Measurements from ENCODE around the gene TRPM2.
A peak's percentile ranks its signal among the peaks of the same experiment; 100 is the strongest.

TRPM2 gene

DNA sequence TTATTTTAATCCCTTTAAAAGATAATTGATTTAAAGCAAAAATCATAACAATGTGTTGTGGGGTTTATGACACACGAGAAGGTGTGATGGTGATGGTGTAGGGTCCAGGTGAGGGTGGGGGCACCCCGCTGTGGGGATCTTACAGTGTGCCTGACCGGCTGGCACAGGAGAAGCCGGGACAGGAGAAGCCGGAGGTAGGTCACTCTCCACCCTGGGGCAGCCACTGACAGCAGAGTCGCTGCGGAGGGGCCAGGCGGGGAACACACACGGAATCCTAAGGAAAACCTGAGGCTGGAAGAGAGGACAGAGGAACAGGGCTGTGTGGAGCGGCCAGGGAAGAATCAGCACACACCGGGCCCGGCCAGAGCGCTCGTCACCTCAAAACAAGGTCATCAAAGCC lies 97.6 kb downstream of the TRPM2 start:
- no peak for DNase-seq

DNA sequence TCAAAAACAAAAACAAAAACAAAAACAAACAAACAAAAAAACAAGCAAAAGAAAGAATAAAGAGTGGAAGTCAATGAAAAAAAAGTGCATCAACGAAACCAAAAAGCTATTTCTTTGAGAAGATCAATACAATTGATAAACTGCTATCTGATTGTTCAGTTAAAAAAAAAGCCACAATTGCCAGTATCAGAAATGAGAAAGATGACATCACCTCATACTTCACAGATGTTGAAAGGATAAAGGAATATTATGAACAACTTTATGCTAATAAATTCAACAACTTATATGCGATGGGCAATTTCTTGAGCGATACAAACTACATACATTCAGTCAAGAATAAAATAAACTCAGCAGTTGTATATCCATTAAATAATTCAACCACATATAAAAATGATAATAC lies 99.7 kb downstream of the TRPM2 start:
- no peak for DNase-seq

DNA sequence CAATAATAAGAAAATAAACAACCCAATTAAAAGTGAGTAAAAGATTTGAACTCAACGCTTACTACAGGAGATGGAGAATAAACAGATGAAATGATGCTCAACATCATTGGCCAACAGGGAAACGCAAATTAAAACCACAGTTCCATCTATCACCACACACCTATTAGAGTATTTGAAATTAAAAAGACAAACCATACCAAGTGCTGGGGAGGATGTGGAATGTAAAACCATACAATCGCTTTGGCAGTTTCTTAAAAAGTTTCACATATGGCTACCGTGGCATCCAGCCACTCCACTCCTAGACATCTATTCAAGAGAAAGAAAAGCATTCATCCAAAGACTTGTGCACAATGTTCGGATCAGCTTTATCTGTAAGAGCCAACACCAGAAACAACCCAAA lies 100.6 kb downstream of the TRPM2 start:
- DNase-seq = no peak

DNA sequence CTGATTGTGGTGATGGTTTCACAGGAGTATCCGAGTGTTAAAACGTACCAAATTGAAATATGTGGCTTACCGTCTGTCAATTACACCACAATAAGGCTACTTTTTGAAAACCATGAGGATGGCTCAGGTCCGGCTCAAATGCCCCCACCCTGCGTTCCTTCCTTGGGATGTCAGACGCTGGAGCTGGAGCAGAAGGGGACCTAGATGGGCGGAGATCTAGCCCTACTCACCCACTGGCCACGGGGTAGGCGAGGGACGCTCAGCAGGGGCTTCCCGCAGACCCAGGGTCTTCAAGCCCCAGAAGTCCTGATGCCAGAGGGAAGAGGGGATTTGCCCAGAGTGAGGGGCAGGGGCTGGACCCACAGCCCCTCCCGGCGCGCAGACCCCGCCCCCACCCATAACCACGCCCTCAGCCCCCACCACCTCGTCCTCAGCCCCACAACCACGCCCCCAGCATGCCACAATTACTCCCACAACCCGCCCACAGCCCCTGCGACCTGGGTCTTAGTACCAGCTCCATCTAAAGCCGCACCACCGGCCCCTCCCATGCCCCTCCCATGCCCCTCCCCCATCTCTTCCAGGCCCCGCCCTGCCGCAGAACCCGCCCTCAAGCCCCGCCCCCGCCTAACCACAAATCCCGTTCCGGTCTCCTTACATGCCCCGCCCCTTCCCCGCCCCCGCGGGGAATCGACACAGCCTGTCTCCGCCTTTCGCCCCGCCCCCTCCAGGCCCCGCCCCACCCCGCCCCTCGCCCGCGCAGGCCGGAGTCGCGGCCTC lies 101.5 kb downstream of the TRPM2 start, which contains the start of gene LRRC3:
TSS of gene LRRC3 (plus strand) at position 764 of the 777 bp plus-strand sequence. CDS start 1,135 bp downstream, outside the sequence.
- peak; percentile 43 to 67 for DNase-seq

DNA sequence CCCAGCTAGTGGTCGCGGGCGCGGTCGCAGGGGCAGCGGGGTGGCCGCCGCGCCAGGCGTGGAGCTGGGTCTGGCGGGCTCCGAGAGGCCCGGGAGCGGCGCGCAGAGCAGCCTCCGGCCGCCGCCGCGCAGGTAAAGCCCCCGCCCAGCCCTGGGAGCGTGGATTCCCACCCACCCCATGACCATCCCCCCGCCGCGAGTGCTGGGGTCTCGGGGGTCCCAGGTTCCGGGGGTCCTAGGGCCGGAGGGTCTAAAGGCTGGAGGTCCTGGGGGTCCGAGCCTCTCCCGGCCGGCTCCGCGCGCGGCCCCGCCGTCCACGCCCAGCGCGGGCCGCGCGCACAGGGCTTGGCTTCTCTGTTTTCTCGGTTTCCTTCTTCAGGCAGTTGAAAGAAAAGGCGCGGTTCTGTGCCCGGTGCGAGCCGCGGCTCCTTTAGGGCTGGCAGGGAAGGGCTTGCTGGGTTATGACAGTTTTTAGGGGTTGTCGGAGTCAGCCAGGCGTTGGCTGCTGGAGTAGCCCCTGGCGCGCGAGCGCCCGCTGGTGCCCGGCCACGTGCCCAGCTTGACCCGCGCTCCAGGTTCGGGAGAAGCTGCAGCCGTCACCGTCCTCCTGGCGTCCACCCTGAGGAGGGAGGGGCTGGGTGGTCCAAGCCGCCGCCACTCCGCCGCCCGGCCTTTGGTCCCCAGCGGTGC lies 102.2 kb downstream of the TRPM2 start:
- DNase-seq = peak; percentile 14 to 47

DNA sequence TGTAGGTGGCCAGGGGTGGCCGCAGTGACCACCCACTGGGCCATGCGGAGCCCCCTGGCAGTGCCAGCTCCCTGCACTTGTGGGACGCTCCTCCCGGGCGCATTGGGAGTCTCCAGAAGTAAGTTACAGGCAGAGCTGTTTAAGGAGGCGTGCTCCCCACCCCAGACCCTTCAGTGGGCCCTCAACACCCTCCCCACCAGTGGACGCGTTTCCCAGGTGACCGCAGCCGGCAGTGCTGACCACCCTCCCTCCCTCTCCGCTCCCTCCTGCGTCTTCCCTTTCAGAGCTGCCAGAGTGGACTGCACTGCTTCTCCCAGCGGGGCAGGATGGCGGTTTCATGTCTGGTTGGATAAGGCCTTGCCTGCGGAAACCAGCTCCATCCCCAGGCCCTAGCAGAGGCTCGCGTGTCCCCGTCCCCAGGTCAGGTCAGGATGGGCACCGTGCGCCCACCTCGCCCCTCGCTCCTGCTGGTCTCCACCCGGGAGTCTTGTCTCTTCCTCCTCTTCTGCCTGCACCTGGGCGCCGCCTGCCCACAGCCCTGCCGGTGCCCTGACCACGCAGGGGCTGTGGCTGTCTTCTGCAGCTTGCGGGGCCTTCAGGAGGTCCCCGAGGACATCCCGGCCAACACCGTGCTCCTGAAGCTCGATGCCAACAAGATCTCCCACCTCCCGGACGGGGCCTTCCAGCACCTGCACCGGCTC lies 102.9 kb downstream of the TRPM2 start:
- no peak for DNase-seq

DNA sequence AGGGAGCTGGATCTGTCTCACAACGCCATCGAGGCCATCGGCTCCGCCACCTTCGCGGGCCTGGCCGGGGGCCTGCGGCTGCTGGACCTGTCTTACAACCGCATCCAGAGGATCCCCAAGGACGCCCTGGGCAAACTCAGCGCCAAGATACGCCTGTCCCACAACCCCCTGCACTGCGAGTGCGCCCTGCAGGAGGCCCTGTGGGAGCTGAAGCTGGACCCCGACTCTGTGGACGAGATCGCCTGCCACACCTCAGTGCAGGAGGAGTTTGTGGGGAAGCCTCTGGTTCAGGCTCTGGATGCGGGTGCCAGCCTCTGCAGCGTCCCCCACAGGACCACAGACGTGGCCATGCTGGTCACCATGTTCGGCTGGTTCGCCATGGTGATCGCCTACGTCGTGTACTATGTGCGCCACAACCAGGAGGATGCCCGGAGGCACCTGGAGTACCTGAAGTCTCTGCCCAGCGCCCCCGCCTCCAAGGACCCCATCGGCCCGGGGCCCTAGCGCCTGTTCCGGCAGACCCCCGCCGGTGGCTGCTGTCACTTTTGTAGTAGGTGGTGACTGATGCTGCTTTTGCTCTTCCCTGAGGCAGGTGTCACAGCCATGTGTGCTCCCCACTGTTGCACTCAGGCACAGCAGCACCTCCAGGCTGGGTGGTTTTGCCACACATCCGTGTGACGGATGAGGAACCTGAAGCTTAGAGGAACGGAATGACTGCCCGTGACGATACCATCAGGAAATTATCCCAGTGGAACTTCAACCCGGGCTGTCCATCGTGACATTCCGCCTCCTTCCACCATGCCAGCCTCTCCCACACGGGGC lies 103.7 kb downstream of the TRPM2 start:
- no peak for DNase-seq

DNA sequence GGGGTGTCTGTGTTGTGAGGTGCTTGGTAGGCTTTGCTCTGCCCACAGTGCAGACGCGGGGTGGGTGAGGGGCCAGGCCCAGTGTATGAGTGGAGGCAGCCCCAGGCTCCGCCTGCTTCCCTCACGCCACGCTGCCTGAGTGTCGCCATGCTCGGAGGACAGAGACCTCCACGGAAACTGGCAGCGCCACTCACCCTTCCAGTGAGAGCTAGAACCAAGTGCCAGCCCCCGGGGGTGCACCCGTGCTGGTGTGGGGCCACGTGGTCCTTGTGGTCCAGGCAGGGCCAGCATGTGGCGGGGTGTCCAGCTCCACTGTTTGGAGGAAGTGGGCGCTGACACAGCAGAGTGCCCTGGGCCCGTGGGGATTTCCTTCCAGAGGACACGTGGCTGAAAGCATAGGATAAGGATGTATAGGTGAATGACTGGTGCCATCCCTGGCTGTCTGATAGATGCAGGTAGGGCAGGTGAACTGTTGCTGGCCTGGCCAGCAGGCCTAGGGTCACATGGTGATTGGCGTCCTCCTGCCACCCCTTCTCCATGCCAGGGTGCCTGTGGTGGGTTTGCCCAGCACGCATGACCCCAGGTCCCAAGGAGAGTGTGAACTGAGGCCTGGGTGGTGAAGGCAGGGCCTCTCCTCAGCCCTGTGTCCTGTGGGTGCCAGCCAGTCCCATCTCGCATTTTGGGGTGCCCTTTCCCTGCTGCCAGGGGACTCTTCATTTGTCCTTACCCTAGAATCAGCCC lies 105.7 kb downstream of the TRPM2 start:
- DNase-seq = no peak

DNA sequence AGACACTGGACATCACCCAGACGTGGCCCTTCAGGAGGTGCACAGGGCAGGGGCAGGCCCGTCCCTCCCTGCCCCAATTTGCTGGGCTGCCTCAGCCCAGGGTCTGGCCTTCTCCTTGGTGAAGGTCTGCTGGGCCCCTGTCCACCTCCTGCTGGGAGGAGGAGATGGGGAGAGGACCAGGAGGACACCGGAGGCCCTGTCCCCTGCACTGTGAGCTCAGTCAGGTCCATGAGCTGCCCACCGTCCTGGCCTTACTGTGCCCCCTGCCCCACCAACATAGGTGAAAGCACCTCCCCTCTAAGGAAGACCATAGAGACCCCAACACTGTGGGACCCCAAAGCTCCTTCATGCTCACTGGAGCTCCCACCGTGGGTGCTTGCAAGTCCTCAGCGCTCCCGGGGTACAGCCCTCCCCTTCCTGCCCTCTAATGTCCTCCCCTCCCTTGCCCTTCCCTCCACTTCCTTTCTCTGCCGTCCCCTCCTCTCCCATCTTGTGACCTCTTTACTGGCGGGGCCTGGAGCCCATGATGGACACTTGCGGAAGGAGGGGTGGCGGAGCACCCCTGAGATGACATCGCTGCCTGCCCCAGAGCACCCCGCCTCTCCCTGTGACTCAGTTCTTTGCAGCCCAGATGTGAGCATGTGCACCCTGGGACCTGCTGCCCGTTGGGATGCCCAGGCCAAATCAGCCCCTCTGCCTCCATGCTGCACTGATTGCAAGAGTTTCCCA lies 106.5 kb downstream of the TRPM2 start:
- DNase-seq = no peak

DNA sequence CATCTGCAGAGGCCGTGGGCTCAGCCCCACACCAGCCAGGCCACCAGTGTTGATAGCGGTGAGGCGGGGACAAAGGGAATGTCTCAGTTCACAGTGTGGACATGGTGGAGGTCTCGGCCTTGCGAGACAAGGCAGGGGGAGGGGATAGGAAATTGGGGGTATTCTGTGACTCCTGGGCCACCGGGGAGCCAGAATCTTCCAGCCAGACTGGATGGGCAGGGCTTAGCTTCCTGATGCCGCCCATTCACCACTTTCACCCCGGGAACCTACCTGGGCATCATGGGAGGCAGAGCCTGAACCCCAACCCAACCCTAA lies 107.0 kb downstream of the TRPM2 start:
- no peak for DNase-seq

DNA sequence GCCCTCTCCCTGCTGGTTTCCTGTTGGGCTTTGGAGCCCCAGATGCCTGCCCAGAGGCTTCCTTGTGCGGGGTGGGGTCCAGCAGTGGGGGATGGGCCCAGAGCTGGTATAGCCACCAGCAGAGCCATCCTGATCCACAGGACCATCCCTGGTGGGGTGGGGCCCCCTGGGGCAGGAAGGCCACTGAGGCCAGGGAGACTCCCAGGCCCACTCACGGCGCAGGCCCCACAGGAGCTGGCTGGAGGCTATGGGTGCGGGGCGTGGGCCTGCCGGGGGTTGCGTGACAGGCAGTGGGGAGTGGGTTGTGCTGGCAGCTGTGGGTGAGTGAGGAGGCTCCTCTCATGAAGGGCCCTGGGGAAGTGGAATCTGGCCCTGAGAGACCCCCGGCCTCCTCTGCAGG lies 107.6 kb downstream of the TRPM2 start:
- DNase-seq = no peak

DNA sequence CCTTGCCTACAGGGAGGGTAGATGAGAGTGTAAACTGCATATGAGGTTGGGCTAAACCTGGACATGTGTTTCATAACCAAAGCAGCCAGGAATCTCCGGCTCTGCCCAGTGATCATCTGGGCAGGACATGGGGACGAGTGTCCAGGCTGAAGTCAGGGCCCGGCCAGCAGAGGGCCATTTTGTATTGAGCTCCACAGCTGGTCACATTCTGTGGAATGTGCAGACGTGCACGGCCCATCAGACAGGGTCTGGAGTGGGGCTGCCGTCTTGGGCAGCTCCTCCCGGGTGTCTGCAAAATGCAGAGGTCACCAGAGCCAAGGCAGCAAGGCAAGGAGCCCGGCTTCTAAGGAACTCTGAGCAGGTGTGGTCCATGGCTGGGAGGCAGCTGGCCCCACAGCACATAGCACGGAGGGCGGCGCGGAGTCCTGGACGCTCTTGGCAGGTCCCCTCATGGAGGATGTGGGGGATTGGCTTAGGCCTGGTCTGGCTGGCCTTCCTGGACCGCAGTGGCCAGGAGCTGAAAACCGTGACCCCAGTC lies 108.1 kb downstream of the TRPM2 start:
- no peak for DNase-seq

DNA sequence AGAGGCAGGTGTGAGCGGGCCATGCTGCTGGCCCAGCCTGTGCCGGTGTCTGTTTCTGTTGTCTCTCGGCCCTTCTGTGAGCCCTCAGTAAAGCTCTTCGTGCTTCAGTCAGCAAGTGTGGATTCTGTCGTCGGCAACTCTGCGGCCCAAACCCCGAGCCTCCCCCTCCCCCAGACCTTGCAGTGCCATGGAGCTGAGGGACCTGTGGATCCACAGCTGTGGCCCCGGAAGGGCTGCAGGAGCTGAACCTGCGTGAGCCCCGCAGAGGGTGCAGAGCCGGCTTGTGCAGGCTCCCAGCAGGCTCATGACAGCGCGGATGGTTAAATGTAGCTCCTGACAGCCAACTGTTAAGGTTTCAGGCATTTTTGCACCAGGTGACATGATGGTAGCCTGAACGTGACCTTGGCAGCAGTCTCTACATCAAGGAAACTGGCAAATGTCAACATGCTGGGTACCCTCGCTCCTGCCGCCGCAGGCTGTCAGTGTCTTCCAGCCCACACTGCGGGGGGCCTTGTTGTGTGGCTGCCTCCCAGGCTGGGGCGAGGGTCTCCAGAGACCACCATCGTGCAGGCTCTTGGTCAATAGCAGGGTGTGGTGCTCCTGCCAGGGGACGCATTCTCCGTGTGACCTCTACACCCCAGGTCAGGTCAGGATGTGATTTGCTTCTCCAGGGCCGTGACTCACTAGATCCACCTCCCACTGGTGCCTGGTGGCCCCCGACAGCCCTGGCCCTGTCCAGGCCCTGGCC lies 108.8 kb downstream of the TRPM2 start:
- DNase-seq = no peak

DNA sequence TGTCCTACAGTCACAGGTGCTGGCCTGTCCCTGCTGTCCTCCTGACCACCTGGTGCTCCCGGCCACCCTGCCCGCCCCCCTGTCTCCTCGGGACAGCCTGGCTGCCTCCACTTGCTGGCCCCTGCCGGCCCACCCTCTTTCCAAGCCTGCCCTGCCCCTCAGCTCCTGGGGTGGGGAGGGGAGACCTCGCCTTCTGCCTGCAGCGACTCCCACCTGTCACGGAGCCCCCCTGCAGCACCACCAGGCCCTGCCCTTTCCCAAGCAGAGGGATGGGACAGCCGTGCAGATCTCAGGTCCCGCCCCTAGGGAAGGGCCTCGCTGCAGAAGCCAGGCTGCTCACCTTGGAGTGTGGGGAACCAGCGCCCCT lies 109.4 kb downstream of the TRPM2 start:
- no peak for DNase-seq

DNA sequence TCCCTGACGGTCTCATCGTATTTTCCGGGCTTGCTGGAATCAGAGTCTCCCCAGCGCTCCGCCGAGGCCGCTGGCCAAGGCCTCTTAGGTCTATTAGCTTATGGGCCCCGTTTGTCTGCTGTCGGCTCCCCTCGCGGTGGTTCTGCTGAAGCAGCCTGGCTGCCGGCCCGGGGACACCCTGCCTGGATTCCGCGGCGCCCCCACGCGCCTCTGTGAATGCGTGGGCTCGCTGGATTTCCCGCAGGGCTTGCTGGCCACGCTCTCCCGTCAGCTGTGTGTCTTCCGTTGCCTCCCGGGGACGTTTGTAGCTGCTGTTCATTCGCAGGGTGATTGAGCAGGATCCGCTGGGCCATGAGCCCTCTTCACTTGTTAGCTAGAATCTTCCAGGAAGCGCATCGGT lies 110.3 kb downstream of the TRPM2 start:
- DNase-seq = no peak

DNA sequence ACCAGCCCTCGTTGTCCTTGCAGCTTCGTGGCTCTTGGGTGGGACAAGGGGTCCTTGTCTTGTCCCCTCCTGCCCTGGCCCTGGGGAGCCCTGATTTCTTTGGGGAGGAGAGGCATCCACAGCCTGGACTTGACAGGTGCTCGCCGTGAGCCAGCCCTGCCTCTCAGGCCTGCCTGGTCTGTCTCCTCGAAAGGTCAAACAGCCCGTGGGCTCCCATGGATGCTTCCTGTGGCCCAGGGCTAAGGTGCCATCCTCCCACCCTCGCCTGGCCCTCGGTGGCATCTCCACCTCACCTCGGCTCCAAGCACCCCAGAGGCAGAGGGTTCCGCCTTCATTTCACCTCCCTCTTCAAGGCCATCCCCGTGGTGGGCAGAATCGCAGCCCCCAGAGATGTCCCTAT lies 110.9 kb downstream of the TRPM2 start:
- DNase-seq = no peak

DNA sequence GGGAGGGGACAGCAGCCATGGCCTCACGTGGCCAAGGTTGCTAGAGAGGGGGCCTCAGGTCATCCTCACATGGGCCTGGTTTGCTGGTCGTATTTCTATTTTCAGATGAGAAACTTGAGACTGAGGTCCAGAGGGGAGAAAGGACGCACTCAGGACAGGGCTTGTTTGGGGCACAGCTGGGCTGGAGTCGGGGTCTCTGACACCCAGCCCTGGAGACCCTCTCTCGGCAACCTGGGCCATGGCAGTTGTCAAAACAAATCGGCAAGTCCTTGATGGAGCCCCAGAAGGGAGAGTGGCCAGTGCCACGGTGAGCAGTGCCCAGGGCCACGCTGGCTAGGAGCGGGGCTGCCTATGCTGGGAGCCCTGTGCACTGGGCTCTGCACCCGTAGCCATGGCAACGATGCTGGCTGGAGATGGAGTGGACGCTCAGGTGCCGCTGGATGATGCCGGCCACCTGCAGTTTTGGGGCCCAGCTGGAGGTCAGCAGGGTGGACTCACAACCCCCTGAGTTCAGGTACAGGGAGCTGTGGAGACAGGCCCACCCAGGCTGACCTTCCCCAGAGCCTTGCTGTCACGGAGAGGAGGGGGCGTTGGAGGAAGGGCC lies 113.0 kb downstream of the TRPM2 start:
- no peak for DNase-seq

DNA sequence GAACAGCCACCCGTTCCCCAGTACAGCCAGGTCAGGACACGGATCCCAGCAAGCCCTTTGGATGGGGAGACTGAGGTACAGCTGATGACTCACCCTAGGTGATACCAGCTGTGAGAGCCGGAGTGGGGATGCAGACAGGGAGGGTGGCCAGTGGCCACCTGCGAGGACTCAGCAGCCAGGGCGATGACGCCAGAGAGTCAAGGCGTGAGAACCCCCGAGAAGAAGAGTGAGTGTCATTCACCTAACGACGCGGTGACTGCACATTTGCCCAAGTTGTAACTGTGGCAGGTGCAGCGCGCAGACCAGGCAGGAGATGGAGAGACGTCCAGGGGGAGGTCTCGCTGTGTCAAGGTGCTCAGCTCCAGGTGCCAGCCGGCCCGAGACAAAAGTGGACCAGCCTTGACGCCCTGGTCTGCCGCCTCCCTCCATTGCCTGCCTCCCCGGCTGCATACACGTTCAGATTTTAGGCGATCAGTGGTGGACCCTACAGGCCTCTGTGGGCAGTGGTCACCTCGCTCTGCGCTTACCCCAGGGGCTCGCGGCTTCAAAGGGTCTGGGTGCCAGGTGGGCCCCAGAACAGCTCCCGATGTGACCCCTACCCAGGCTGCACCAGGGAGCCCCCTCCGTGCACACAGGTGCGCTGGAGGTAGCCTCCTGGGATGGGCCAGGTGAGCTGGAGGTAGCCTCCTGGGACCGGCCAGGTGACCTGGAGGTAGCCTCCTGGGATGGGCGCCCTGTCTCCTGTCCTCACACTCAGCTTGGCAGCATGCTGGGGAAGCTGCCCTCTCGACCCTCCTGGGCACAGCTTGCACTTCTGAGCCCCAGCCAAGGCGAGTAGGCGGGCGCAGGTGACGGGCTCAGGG lies 113.8 kb downstream of the TRPM2 start:
- no peak for DNase-seq

DNA sequence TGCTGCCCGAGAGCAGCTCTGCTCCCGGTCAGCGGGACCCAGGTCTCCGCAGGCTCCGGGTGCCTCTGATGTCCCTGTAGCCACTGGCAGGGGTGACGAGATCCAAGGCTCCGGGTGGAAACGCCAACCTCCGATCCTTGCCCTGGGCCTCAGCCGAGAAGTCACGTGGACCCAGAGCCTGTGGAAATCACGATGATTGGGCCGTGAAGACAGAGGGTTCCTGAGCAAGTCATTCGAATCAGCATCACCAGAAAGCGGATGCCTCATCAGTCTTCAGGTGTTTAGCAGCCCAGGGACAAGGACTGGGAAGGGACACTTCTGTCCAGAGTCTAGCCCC lies 114.4 kb downstream of the TRPM2 start:
- DNase-seq = no peak

All from bone marrow (tissue), 2 donors.